NCI-H526 treated with DMSO at 0.1 percent for 48 hours (cell line): ENCODE data around the gene RBP5.

ENCODE experiments used
- DNase-seq: peaks from one replicate; lab custom pipeline; 2025; lab: John Stamatoyannopoulos, UW

RBP5 gene

DNA sequence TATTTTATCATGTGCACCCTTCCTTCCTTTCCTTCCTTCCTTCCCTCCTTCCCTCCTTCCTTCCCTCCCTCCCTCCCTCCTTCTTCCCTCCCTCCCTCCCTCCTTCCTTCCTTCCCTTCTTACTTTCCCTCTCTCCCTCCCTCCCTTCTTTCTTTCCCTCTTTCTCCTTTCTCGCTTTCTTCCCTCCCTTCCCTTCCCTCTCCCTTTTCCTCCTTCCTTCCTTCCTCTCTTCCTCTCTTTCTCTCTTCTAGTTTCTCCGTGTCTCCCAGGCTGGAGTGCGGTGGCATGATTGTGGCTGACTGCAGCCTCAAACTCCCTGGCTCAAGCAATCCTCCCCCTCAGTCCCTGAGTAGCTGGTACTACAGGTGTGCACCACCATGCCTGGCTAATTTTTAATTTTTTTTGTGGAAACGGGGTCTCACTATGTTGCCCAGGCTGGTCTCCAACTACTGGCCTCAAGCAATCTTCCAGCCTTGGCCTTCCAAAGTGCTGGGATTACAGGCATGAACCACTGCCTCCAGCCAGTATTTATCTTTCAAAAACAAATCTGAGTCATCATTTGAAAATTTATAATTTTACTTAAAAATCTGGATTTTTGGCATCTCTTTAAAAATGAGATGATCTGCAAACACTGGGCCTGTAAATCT lies 27.5 kb downstream of the RBP5 start:
- DNase-seq: no peak

GRCh38 chr12:7100239-7100638 lies 28.4 kb downstream of the RBP5 start:
- no peak for DNase-seq

- no peak for DNase-seq
These were observed 29.2 kb downstream of the RBP5 start for GRCh38 chr12:7099290-7099996.

DNA sequence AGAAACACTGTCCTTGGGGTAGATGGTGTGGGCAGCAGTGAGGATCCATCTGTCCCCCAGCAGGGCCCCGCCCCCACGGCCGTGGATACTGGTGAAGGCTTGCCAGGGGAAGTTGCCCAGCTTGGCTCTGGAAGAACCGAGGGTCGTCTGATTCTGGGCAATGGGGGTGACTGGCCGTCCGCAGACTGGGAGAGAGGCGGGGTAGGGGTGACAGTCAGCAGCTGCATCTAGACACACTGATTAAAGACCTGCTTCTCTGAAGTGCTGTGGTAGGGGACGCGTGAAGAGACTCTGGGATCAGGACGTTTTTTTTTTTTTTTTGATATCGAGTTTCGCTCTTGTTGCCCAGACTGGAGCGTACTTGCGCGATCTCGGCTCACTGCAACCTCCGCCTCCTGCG lies 31.7 kb downstream of the RBP5 start:
- DNase-seq: no peak

GRCh38 chr12:7096006-7096932 lies 32.4 kb downstream of the RBP5 start:
- DNase-seq: no peak

- DNase-seq: no peak
These were observed 34.8 kb downstream of the RBP5 start for GRCh38 chr12:7093892-7094291.

DNA sequence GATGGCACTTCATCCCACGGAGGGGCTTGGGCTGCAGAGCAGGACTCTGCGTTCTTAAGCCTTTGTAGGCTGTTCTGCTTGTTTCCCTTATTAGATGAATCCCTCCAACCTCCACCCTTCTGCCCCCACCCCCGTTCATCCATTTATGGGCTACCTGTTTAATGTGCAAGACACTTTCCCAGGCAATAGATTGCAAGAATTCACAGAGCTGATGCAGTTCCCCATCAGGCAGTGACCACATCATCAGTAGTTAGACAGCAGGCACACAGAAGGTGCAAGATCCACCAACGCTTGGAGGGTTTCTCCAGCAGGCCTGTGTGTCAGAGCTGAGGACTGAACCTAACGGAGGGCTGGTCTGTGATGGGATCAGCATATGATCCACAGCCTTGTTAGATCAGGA lies 35.2 kb downstream of the RBP5 start:
- no peak for DNase-seq

GRCh38 chr12:7092986-7093460 lies 35.7 kb downstream of the RBP5 start:
- DNase-seq: no peak

DNA sequence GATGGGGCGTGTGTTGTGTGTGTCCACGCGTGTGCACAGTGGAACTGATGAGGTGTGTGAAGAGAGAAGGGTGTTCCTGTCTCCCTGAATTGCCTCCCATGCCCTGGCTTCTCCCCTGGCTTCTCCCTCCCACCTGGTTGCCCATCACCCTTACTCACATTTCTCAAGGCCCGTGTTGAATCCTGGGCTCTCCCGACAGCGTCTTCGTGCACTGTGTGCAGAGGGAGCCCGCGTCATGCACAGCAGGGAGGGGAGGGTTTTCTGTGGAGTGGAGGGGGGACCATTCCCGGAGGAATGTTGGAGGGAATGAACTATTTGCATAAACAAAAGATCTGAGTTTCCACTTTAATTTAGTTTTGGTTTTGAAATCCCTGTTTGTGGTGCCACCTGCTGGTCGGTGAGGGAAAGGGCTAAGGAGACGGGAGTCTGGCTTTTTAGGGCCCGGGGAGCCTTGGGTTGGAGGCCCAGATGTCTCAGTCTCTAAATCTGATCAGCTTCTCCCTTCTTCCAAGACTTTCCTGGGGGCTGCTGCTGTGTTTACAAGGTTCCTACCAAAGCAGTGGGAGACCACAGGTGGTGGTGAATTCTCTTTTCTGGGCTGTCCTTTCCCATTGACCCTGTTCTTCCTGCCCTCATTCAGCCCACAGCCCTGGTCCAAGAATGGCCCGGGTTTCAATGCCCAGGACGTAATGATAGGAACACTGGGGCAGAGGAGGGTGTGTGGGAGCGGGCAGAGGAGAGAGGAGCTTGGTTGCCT lies 36.3 kb downstream of the RBP5 start, which contains the start of gene C1R:
TSS of gene C1R (minus strand) at position 217 of the 757 bp plus-strand sequence. CDS start at position 160, 57 bp downstream.
- peak; percentile 69 for DNase-seq

- DNase-seq: no peak
These were observed 36.9 kb downstream of the RBP5 start for GRCh38 chr12:7091660-7092228.

DNA sequence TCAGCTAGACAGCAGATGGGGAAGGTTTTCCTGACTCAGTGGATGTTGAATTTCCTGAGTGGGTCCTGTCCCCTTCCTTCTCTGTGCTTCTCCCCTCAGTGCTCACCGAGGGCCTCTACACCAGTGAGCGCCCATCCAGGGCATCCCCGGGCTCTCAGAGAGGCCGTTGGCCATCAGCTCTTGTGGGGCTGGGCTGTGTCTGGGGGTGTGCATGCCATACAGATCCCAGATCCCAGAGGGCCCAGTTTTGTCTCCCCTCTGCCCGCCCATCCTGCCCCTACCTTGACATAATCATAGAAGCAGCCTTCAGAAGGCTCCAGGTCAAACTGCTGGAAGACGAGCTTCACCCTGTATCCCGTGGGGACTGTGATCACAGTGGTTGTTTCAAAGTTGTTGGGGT lies 37.5 kb downstream of the RBP5 start:
- no peak for DNase-seq

DNA sequence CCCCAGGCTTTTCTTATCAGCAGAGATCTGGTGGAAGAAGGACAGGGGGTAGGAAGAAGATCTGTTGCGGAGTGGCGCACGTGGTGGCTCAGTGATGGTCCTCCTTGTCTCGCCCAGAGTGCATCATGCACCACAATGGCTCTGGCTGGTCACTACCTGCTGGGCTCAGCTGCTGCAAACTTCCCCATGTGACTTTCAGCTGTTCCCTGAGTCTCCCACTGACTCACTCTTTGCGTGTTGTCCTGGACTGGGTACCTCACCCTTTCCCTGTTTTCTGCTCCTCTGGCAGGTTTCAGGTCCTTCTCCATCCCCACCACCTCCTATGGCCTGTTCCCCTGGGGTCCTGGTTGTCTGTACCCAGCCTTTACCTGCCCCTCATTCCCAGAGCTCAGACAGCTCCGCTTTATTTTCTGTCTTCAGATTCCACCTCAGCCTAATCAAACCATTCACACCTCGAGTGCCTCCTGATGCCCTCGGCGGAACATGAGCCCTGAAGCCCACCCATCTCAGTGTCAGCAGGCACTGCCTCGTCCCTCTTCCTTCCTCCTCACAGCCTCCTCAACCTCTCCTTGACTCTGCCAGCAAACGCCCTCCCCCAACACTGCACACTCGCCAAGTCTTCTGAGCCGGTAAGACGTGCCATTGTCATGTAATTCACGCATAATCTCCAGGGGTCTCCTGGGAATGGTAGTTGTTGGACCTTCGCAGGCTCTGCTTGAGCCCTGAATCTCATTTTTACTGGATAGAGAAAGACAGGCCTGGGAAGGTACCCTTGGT lies 38.3 kb downstream of the RBP5 start:
- DNase-seq: no peak

- no peak for DNase-seq
These were observed 39.4 kb downstream of the RBP5 start for GRCh38 chr12:7089196-7089871.

DNA sequence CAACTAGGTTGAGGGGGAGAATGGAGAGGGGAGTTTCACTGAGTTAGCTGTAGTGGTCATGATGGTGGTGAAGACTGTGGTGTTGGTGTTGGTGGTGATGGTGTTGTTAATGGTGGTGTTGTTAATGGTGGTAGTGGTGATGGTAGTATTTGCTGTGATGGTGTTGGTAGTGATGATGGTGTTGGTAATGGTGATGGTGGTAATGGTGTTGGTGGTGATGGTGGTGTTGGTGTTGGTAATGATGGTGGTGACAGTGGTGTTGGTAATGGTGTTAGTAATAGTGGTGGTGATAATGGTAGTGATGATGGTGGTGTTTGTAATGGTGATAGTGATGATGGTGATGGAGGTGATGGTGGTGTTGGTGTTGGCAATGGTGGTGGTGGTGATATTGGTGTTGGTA lies 45.6 kb downstream of the RBP5 start:
- DNase-seq: no peak

DNA sequence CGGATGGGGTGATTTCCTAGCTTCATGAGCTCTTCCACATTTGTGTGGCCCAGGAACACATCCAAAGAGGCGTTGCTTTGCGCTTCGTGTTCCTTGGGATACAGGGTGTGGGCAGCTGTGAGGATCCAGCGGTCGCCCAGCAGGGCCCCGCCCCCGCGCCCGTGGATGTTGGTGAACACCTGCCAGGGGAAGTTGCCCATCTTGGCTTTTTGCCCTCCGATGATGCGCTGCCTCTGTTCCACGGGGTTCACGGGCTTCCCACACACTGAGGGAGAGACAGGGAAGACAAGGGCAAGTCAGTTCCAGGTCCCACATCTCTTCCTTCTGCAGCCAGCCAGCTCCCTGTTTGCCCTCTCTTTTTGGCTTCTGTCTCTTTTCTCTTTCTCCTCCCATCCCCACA lies 47.7 kb downstream of the RBP5 start:
- no peak for DNase-seq

DNA sequence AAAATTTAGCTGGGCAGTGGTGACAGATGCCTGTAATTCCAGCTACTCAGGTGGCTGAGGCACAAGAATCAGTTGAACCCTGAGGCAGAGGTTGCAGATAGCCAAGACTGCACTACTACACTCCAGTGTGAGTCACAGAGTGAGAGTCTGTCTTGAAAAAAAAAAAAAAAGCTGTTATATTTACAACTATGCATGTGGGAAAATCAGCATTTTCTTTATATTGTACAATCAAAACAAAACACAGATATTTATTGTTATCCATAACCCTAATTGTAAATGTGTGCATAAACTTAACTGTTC lies 48.9 kb downstream of the RBP5 start:
- DNase-seq: no peak

- DNase-seq: no peak
These were observed 50.5 kb downstream of the RBP5 start for GRCh38 chr12:7078163-7078562.

- no peak for DNase-seq
These were observed 52.2 kb downstream of the RBP5 start for GRCh38 chr12:7076493-7076892.

DNA sequence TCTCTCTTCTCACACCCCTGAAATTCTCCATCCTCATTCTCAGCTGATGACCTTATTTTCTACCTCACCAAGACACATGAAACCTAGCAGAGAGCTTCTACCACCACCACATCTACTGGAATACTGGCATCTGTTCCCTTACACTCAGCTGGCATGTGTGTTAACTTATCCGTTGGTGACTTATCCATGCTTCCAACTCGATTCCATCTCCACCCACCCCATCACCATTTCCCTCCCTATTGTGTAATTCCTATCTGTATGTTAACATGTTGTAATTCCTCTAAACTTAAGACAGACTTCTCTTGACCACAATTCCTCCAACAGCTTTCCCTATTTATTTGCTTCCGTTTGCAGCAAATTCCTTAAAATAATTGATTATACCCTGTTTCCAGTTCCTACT lies 52.8 kb downstream of the RBP5 start:
- DNase-seq: no peak

DNA sequence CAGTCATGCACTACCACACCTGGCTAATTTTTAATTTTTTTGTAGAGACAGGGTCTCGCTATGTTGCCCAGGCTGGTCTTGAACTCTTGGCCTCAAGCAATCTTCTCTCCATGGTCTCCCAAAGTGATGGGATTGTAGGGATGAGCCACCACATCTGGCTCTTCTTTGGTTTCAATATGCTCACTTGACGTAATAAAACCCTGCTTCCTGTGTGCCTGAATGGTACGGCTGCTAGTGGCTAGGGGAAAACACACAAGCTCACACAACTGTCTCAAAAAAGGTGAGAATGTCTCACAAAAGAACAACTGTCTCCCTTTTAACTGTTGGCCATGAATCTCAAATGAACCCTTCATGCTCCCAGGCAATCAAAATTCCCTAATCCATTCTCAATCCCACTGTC lies 53.2 kb downstream of the RBP5 start:
- DNase-seq: no peak
